WTC11 (cell line): ENCODE results near the gene THEM5. TPM values are rescaled to one million over a fixed set of nuclear protein-coding genes. Genes with fewer than 3 reads are reported as not detected.

Source experiments
- ATAC-seq: fragments of 200-7000 bp; cut with Tn5 transposase; 2 replicates; pipeline ENCODE4 v1.10.0; 2021; ENCODE audit warnings: mild to moderate bottlenecking, moderate library complexity
- Bru-seq: library from RNA; stranded (reverse); fragments of 400-500 nt; gene quantifications from one replicate; lab custom pipeline; 2021; lab: Mats Ljungman, UMichigan
- CTCF ChIA-PET: fragments of 300-600 bp; sonication (Branson Sonifier 250); formaldehyde crosslinking; loops from one replicate; lab custom pipeline; 2021; ENCODE audit warnings: antibody characterized with exemption; lab: Charles Lee
- POLR2A ChIA-PET: fragments of 350-600 bp; sonication (Branson Sonifier 250); formaldehyde crosslinking; loops from one replicate; lab custom pipeline; 2021; ENCODE audit warnings: antibody characterized with exemption; lab: Charles Lee
- DNase-seq: peaks from one replicate; pipeline ENCODE4 v3.0.0; 2021; ENCODE audit warnings: low spot score
- H3K27ac Mint-ChIP-seq: 2 replicates; pipeline ENCODE4 v1.8.0; 2021; ENCODE audit warnings: mixed read lengths
- H3K27me3 Mint-ChIP-seq: 2 replicates; pipeline ENCODE4 v1.8.0; 2021; ENCODE audit warnings: low read depth, mild to moderate bottlenecking, moderate library complexity, mixed read lengths
- H3K36me3 Mint-ChIP-seq: 2 replicates; pipeline ENCODE4 v1.8.0; 2021; ENCODE audit warnings: mixed read lengths
- H3K4me1 Mint-ChIP-seq: 2 replicates; pipeline ENCODE4 v1.8.0; 2022; ENCODE audit warnings: mixed read lengths
- H3K4me3 Mint-ChIP-seq: 2 replicates; pipeline ENCODE4 v1.8.0; 2021; ENCODE audit warnings: mild to moderate bottlenecking, moderate library complexity, mixed read lengths
- H3K9me3 Mint-ChIP-seq: 2 replicates; pipeline ENCODE4 v1.8.0; 2021; ENCODE audit warnings: mixed read lengths
- AR ChIP-seq: fragments of 250-450 bp; sonication (Bioruptor Pico); IDR thresholded peaks from 2 replicates; pipeline ENCODE4 v1.9.0; 2021; ENCODE audit warnings: mild to moderate bottlenecking
- CREB1 ChIP-seq: sonication (generic); formaldehyde crosslinking; IDR thresholded peaks from 2 replicates; pipeline ENCODE4 v1.8.0; 2023; ENCODE audit warnings: mild to moderate bottlenecking, missing genetic modification reagents
- EMX1 ChIP-seq: fragments of 250-450 bp; sonication (Bioruptor Pico); IDR thresholded peaks from 2 replicates; pipeline ENCODE4 v1.8.0; 2021; ENCODE audit warnings: mild to moderate bottlenecking
- ESRRA ChIP-seq: sonication (generic); formaldehyde crosslinking; IDR thresholded peaks from 2 replicates; pipeline ENCODE4 v1.8.1; 2022; ENCODE audit warnings: mild to moderate bottlenecking, missing genetic modification reagents, borderline replicate concordance
- FOXP4 ChIP-seq: sonication (generic); formaldehyde crosslinking; IDR thresholded peaks from 2 replicates; pipeline ENCODE4 v1.8.0; 2022; ENCODE audit warnings: mild to moderate bottlenecking, missing genetic modification reagents
- GABPB1 ChIP-seq: sonication (generic); formaldehyde crosslinking; IDR thresholded peaks from 2 replicates; pipeline ENCODE4 v1.8.1; 2023; ENCODE audit warnings: mild to moderate bottlenecking, missing genetic modification reagents
- GRHL2 ChIP-seq: fragments of 250-450 bp; sonication (Bioruptor Pico); IDR thresholded peaks from 2 replicates; pipeline ENCODE4 v1.8.0; 2022; ENCODE audit warnings: mild to moderate bottlenecking, moderate library complexity; ENCODE audit not compliant: insufficient replicate concordance, severe bottlenecking
- JUN ChIP-seq: sonication (generic); formaldehyde crosslinking; IDR thresholded peaks from 2 replicates; pipeline ENCODE4 v1.8.0; 2023; ENCODE audit warnings: mild to moderate bottlenecking, missing genetic modification reagents
- NFE2L1 ChIP-seq: sonication (generic); formaldehyde crosslinking; IDR thresholded peaks from 2 replicates; pipeline ENCODE4 v1.8.1; 2023; ENCODE audit warnings: missing genetic modification reagents
- OVOL2 ChIP-seq: fragments of 250-450 bp; sonication (Bioruptor Pico); IDR thresholded peaks from 2 replicates; pipeline ENCODE4 v1.9.0; 2021; ENCODE audit warnings: mild to moderate bottlenecking, borderline replicate concordance
- PRDM15 ChIP-seq: sonication (generic); formaldehyde crosslinking; IDR thresholded peaks from 2 replicates; pipeline ENCODE4 v1.8.0; 2022; ENCODE audit warnings: missing genetic modification reagents
- USF1 ChIP-seq: sonication (generic); formaldehyde crosslinking; IDR thresholded peaks from 2 replicates; pipeline ENCODE4 v1.8.0; 2022; ENCODE audit warnings: mild to moderate bottlenecking, missing genetic modification reagents
- USF2 ChIP-seq: sonication (generic); formaldehyde crosslinking; IDR thresholded peaks from 2 replicates; pipeline ENCODE4 v1.8.1; 2023; ENCODE audit warnings: mild to moderate bottlenecking, missing genetic modification reagents, moderate library complexity
- ZBTB43 ChIP-seq: sonication (generic); formaldehyde crosslinking; IDR thresholded peaks from 2 replicates; pipeline ENCODE4 v1.8.1; 2023; ENCODE audit warnings: mild to moderate bottlenecking, missing genetic modification reagents
- ZNF121 ChIP-seq: sonication (generic); formaldehyde crosslinking; IDR thresholded peaks from 2 replicates; pipeline ENCODE4 v1.8.0; 2023; ENCODE audit warnings: missing genetic modification reagents
- ZNF281 ChIP-seq: sonication (generic); formaldehyde crosslinking; IDR thresholded peaks from 2 replicates; pipeline ENCODE4 v1.8.0; 2023; ENCODE audit warnings: mild to moderate bottlenecking, missing genetic modification reagents
- ZNF416 ChIP-seq: fragments of 250-450 bp; sonication (Bioruptor Pico); IDR thresholded peaks from 2 replicates; pipeline ENCODE4 v1.9.0; 2021; ENCODE audit warnings: mild to moderate bottlenecking, inconsistent platforms
- ZSCAN18 ChIP-seq: fragments of 250-450 bp; sonication (Bioruptor Pico); IDR thresholded peaks from 2 replicates; pipeline ENCODE4 v2.1.2; 2022; ENCODE audit warnings: mild to moderate bottlenecking, moderate library complexity
- long read RNA-seq, 3 experiments: library from RNA in 1 of 3; library from capped mRNA in 1 of 3; library from polyadenylated mRNA in 1 of 3; unstranded in 2 of 3; stranded (forward) in 1 of 3; transcript quantifications; one replicate each; pipeline ENCODE4 v2.0.0, GENCODE V29; 2021
- total RNA-seq: library from RNA; stranded (reverse); gene quantifications from 3 replicates; pipeline ENCODE4 v1.2.3, GENCODE V29; 2021

THEM5 gene
- not detected in 3 replicates for total RNA-seq
- not detected for Bru-seq, nascent RNA
- long read RNA-seq, experiment 1 = 0 reads
- long read RNA-seq, experiment 2 = 0 reads
- long read RNA-seq, experiment 3 = 0 reads

GRCh38 chr1:151853411-151853943, at the start of gene THEM5:
Gene THEM5, minus strand, starts transcription at chr1:151853712. Its CDS starts 147 bp downstream, at chr1:151853565.
- Mint-ChIP-seq H3K27me3 (peaks cover 33% of the 10 kb centered on the region), H3K27ac (no peak within 1 kb of the TSS), H3K9me3 (no peaks in the 10 kb centered on the region), H3K4me3 (no peak within 1 kb of the TSS), H3K4me1 (no peaks in the 10 kb centered on the region), H3K36me3 (no peaks in the 10 kb centered on the region)
- no peak for DNase-seq
- no peak for ATAC-seq
- POLR2A ChIA-PET = no interaction called here
- CTCF ChIA-PET = interaction anchor here (1.5 to 1.7 kb wide), 2 partner anchors 14 to 28 kb away, joined by 3 to 4 read pairs; partner anchors contain the start of gene C2CD4D
- no peak for TF ChIP-seq PRDM15 (CRISPR knock-in tag)
- TF ChIP-seq ESRRA (CRISPR knock-in tag) = no peak
- no peak for TF ChIP-seq GRHL2 (CRISPR knock-in tag)
- TF ChIP-seq ZBTB43 (CRISPR knock-in tag) = no peak
- no peak for TF ChIP-seq OVOL2 (CRISPR knock-in tag)
- no peak for TF ChIP-seq ZSCAN18
- no peak for TF ChIP-seq GABPB1 (CRISPR knock-in tag)
- TF ChIP-seq NFE2L1 (CRISPR knock-in tag) = no peak
- TF ChIP-seq CREB1 (CRISPR knock-in tag) = no peak
- TF ChIP-seq USF1 (CRISPR knock-in tag) = no peak
- no peak for TF ChIP-seq USF2 (CRISPR knock-in tag)
- no peak for TF ChIP-seq AR (CRISPR knock-in tag)
- no peak for TF ChIP-seq JUN (CRISPR knock-in tag)
- TF ChIP-seq ZNF416 = no peak
- no peak for TF ChIP-seq ZNF281
- TF ChIP-seq FOXP4 (CRISPR knock-in tag) = no peak
- TF ChIP-seq ZNF121 (CRISPR knock-in tag) = no peak
- TF ChIP-seq EMX1 (CRISPR knock-in tag) = no peak
